ENCODE measurements around the gene TXNRD3.

DNA sequence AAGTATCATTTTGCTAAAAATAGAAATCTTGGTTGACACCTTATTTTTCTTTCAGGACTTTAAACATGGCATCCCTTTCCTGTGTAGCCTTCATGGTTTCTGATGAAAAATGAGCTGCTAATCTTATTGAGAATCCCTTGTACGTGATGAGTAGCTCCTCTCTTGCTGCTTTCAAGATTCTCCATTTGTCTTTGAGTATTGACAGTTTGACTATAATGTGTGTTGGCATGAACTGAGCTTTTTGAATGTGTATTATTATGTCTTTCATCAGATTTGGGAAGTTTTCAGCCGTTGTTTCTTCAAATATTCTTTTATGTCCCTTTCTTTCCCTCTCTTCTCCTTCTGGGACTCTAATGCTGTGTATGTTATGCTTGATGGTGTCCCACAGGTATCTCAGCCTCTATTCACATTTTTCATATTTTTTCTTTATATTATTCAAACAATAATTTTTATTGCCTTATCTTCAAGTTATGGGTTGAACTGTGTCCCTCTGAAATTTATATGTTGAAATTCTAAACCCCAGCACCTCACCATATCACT is 92.1 kb downstream of the TXNRD3 start:
- TF ChIP-seq MXD4 (CRISPR knock-in tag; IDR thresholded peaks at IDR 0.05; ENCODE audit: borderline replicate concordance) (no peak), ATF3 (CRISPR knock-in tag; conservative IDR thresholded peaks at IDR 0.05) (no peak), ZNF396 (CRISPR knock-in tag; IDR thresholded peaks at IDR 0.05; ENCODE audit: borderline replicate concordance) (no peak), ZNF138 (CRISPR knock-in tag; conservative IDR thresholded peaks at IDR 0.05) (no peak), CREB1 (CRISPR knock-in tag; IDR thresholded peaks at IDR 0.05) (no peak), USF1 (CRISPR knock-in tag; IDR thresholded peaks at IDR 0.05) (no peak), NR3C1 (CRISPR knock-in tag; conservative IDR thresholded peaks at IDR 0.05; ENCODE audit: low read depth) (no peak)
- TF ChIP-seq, protein P1, sequence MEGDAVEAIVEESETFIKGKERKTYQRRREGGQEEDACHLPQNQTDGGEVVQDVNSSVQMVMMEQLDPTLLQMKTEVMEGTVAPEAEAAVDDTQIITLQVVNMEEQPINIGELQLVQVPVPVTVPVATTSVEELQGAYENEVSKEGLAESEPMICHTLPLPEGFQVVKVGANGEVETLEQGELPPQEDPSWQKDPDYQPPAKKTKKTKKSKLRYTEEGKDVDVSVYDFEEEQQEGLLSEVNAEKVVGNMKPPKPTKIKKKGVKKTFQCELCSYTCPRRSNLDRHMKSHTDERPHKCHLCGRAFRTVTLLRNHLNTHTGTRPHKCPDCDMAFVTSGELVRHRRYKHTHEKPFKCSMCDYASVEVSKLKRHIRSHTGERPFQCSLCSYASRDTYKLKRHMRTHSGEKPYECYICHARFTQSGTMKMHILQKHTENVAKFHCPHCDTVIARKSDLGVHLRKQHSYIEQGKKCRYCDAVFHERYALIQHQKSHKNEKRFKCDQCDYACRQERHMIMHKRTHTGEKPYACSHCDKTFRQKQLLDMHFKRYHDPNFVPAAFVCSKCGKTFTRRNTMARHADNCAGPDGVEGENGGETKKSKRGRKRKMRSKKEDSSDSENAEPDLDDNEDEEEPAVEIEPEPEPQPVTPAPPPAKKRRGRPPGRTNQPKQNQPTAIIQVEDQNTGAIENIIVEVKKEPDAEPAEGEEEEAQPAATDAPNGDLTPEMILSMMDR (IDR thresholded peaks at IDR 0.05): no peak
- TF ChIP-seq, protein P2, sequence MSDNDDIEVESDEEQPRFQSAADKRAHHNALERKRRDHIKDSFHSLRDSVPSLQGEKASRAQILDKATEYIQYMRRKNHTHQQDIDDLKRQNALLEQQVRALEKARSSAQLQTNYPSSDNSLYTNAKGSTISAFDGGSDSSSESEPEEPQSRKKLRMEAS (CRISPR knock-in tag; IDR thresholded peaks at IDR 0.05): no peak
- TF ChIP-seq, protein P3, sequence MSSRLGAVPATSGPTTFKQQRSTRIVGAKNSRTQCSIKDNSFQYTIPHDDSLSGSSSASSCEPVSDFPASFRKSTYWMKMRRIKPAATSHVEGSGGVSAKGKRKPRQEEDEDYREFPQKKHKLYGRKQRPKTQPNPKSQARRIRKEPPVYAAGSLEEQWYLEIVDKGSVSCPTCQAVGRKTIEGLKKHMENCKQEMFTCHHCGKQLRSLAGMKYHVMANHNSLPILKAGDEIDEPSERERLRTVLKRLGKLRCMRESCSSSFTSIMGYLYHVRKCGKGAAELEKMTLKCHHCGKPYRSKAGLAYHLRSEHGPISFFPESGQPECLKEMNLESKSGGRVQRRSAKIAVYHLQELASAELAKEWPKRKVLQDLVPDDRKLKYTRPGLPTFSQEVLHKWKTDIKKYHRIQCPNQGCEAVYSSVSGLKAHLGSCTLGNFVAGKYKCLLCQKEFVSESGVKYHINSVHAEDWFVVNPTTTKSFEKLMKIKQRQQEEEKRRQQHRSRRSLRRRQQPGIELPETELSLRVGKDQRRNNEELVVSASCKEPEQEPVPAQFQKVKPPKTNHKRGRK (CRISPR knock-in tag; IDR thresholded peaks at IDR 0.05; ENCODE audit: borderline replicate concordance): no peak

Data from WTC11 (cell line).